Stimulated activated CD4-positive, alpha-beta T cell treated with anti-CD3 and anti-CD28 coated beads, TNF-alpha, amount 100 ng/mL, for 48 hours (primary cell): ENCODE measurements around the gene FOXJ1.

Source experiments
- DNase-seq, 3 donors: peaks; one replicate each; pipeline ENCODE4 v3.0.0-alpha.2; 2020; ENCODE audit warnings: low read depth in 3 of 3

FOXJ1 gene

DNA sequence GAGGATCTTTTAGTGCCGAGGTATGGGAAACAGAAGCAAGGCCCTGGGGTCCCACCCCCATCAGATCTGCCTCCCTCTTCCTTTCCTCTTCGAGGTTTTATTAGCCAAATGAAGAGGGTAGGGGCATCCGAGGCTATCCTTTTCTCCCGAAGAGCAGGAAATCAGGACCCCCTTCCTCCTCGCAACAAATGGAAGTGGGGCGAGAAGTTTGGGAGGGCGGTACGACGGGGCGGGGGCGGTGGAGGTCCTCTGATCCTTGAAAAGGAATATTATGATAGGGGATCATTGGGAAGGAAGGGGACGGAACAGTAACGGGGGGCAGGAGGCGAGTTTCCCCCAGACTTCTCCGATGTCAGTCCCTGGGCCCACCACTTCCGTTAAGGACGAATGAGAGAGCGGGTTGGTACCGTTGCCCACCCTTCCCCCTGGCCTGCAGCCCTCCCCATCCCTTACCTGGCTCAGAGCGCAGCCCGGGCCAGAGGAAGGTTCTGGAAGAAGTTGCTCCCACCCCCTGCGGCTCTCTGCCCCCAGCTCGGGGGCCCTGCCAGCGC, 309 bp downstream of the FOXJ1 start:
- DNase-seq, result no peak

DNA sequence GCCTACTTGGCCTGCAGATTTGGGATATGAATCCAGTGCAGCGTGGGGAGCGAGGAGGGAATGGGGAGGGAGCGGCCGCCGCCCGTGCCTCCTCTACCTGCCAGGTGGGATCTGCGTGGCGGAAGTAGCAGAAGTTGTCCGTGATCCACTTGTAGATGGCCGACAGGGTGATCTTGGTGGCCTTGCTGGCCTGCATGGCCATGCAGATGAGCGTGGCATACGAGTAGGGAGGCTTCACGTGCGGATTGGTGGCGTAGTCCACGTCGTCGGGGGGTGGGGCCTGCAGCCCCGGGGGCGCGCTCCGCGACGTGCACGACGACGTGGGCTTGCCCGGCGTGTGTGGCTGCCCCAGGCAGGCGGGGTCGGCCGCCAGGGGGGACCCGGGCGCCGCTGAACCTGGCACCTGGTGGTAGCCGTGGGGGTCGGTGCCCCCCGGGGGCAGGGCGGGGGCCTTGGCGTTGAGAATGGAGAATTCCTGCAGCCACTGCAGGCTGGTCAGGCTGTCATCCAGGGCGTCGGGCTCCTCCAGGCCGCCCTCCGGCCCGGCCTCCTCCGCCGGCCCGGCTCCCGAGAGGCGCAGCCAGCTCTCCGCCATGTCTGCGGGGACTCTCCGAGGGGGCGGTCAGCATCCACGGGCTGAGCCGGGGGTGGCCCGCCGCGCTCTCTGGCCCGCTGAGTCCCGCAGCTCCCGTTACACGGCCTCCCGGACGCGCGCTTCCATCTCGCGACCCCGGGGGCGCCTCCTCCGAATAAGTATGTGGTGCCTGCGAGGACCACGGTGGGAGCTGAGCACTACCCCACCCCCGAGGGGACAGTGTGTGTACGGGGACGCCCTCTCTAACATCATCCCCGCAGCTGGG, 1.0 kb downstream of the FOXJ1 start:
- DNase-seq, result no peak

- DNase-seq, result no peak
Measured at GRCh38 chr17:76138896-76139752, 1.9 kb downstream of the FOXJ1 start.

DNA sequence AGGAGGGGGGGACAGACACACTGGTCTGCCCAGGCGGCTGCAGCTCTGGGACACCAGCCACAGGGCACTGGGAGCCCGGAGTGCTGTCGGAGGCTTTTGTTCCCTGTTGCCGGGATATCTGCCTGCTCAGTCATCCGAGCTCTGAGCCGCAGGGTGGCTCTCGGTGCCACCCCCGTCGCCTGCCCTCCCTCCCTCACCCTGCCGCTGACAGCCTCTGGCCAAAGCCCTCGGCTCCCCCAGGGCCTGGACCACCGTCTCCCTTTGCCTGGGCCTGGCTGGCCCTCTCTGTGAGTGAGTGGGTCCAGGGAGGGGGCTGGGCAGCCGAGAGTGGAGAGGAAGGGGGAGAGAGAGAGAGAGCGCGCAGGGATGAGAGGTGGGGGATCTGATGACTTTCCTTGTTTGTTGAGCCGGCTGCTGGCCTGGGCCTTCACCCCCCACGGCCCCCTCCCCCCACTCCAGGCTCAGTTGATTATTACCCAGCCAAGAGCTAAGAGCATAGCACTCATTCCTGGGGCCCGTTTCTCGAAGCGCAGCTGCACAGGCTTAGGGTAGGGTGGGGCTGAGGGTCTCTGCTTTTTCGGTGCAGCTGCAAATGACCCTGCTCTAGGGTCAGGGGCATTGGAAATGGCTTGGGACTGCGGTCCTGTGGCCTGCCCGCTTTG, 2.7 kb downstream of the FOXJ1 start:
- DNase-seq, result no peak

- DNase-seq, result no peak
Measured at GRCh38 chr17:76137351-76138233, 3.5 kb downstream of the FOXJ1 start.

DNA sequence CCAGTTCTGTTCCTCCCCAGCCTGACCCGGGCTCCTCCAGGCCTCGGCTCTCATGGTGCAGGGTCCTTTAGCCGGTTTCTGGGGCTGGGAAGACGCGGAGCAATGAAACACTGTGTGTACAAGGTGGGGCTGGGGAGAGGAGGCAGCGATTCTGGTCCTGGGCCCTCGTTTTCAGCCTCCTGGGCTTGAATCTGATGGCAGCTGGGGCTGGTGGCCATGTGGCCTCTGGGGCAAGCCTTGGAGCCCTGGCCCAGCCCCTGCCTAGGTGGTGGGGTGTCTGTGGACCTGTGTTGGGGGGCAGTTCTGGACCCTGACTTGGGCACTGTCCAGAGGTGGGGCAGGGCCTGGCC, 4.1 kb downstream of the FOXJ1 start:
- DNase-seq, result no peak

- DNase-seq, result no peak
Measured at GRCh38 chr17:76136276-76137000, 4.6 kb downstream of the FOXJ1 start.

DNA sequence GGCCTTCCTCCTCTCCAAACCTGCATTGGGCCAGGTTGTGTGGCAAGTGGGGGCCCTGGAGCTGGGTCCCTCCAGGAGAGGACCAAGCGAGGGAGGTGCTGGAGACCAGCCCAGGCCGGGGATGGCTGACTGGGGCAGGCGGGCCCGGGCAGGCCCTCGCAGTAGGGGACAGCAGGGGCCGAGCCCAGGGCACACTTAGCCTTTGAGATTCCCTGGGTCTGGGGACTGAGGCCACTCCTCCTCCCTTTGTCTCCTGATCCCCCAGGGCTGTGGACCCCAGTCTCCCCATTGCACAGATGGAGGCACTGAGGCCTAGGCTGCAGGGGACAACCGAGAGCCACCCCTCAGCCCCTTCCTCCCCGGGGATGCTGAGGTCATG, 5.2 kb downstream of the FOXJ1 start:
- no peak for DNase-seq

GRCh38 chr17:76134911-76135809, 5.9 kb downstream of the FOXJ1 start:
- DNase-seq, result no peak

- no peak for DNase-seq
Measured at GRCh38 chr17:76132574-76133338, 8.3 kb downstream of the FOXJ1 start.

- DNase-seq, result no peak
Measured at GRCh38 chr17:76131692-76132573, 9.1 kb downstream of the FOXJ1 start.

DNA sequence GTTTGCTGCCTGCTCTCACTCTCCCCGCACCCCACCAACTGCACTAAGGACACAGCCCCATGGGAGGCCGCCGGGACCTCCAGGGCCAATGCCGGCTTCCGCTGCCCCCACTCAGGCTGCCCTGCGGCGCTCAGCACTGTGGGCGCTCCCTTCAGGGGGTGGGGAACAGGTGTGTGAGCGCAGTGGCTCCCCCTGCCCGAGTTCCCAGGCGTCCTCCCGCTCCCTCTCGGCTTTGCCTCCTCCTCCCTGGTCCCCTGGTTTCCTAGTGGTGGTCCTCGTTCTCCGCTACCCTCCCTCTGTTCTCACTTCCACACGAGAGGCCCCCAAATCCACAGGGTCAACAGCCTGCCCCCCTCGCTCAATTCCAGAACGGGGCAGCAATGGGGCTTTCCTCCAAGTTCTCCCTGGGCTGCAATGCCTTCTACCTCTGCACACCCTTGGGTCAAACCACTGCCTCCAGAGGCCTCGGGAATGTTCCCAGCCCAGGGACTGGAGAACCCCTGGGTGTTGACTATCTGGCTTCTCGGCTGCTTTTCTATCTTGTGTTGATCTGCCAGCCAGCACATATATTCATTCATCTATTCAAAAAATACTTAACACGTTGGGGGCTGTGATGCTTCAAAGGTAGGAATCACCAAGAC, 9.9 kb downstream of the FOXJ1 start:
- no peak for DNase-seq

DNA sequence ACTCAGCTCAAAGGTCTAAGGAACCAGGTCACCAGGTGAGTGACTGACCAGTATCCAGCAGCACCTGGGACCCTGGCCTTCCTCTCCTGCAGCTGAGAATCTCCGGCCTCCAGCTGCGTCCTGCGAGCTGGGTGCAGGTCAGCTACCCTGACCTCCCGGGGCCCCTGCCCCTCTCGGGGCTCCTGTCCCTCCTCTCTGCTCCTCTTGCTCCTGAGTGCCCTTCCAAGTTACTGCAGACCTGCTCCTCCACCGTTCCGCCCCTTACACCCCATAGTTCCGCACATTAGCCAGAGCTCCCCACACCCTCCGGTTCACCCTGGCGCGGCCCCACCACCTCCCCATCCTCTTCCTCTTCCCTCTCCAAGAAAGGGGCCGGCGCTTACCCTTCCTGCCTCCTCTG, 10.6 kb downstream of the FOXJ1 start:
- DNase-seq, result no peak

GRCh38 chr17:76125922-76126321, 15.1 kb downstream of the FOXJ1 start:
- DNase-seq, result no peak

DNA sequence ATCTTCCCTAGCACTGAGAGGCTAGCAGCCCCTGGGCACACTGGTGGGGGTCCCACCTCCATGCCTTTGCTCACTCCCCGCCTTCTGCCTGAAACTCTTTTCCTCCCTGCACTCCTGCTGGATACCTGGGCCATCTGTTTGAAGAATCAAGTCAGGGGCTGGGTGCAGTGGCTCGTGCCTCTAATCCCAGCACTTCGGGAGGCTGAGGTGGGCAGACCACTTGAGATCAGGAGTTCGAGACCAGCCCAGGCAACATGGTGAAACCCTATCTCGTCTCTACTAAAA, 15.7 kb downstream of the FOXJ1 start:
- no peak for DNase-seq

GRCh38 chr17:76124582-76125390, 16.3 kb downstream of the FOXJ1 start:
- no peak for DNase-seq
